OCI-LY7 (cell line): ENCODE results near the gene HES7. TPM values are rescaled to one million over a fixed set of nuclear protein-coding genes. Genes with fewer than 3 reads are reported as not detected.

Source experiments
- BruUV-seq: library from RNA; stranded (reverse); fragments of 400-500 nt; replicated peaks from 2 replicates; lab custom pipeline; 2021; lab: Mats Ljungman, UMichigan
- CTCF ChIA-PET: fragments of 300-600 bp; sonication (Branson Sonifier 250); formaldehyde crosslinking; loops from one replicate; lab custom pipeline; 2022; ENCODE audit warnings: antibody characterized with exemption; ENCODE audit not compliant: unreplicated experiment; lab: Charles Lee
- POLR2A ChIA-PET: fragments of 300-600 bp; sonication (Branson Sonifier 250); formaldehyde crosslinking; loops from one replicate; lab custom pipeline; 2022; ENCODE audit warnings: antibody characterized with exemption; lab: Charles Lee
- DNase-seq: peaks from one replicate; pipeline ENCODE4 v3.0.0-alpha.2; 2015; ENCODE audit warnings: low spot score
- H2AFZ ChIP-seq: fragments of 200-600 bp; sonication (generic), shearing (Covaris generic); 2 replicates; pipeline ENCODE4 v1.6.1; 2014; ENCODE audit warnings: mild to moderate bottlenecking, antibody characterized with exemption, low read length, moderate library complexity
- H3K27ac ChIP-seq: fragments of 200-600 bp; sonication (generic); 2 replicates; pipeline ENCODE4 v1.5.1; 2014; ENCODE audit warnings: mixed run types, low read depth, mild to moderate bottlenecking, moderate library complexity, low read length, inconsistent platforms; ENCODE audit not compliant: poor library complexity, severe bottlenecking
- H3K36me3 ChIP-seq: fragments of 200-600 bp; sonication (generic); 2 replicates; pipeline ENCODE4 v1.6.1; 2014; ENCODE audit warnings: mild to moderate bottlenecking, antibody characterized with exemption, low read length, moderate library complexity, mixed read lengths; ENCODE audit not compliant: insufficient read depth
- H3K4me1 ChIP-seq: fragments of 200-600 bp; sonication (generic); 2 replicates; pipeline ENCODE4 v1.5.1; 2014; ENCODE audit warnings: mild to moderate bottlenecking, low read length; ENCODE audit not compliant: insufficient read depth, poor library complexity, severe bottlenecking
- H3K4me2 ChIP-seq: fragments of 200-600 bp; sonication (generic); 2 replicates; pipeline ENCODE4 v1.6.1; 2014; ENCODE audit warnings: mild to moderate bottlenecking, low read length
- H3K4me3 ChIP-seq: fragments of 200-600 bp; sonication (generic); 2 replicates; pipeline ENCODE4 v1.5.1; 2014; ENCODE audit warnings: mild to moderate bottlenecking, low read depth, low read length; ENCODE audit not compliant: poor library complexity, severe bottlenecking
- H3K79me2 ChIP-seq: fragments of 200-600 bp; sonication (generic); 2 replicates; pipeline ENCODE4 v1.6.1; 2016; ENCODE audit warnings: low read depth, mild to moderate bottlenecking, low read length, moderate library complexity, mixed read lengths; ENCODE audit not compliant: insufficient read depth
- H3K9me2 ChIP-seq: fragments of 200-600 bp; sonication (generic); 2 replicates; pipeline ENCODE4 v1.6.1; 2016; ENCODE audit warnings: mild to moderate bottlenecking, low read length, mixed read lengths; ENCODE audit not compliant: insufficient read depth
- H3K9me3 ChIP-seq: fragments of 200-600 bp; sonication (generic); 2 replicates; pipeline ENCODE4 v1.6.1; 2014; ENCODE audit warnings: mild to moderate bottlenecking, mixed run types, low read length, mixed read lengths
- H4K20me1 ChIP-seq: fragments of 200-600 bp; sonication (generic); 2 replicates; pipeline ENCODE4 v1.6.1; 2014; ENCODE audit warnings: mild to moderate bottlenecking, antibody characterized with exemption, low read length, moderate library complexity, mixed read lengths; ENCODE audit not compliant: insufficient read depth
- EZH2phosphoT487 ChIP-seq: fragments of 200-600 bp; sonication (generic); IDR thresholded peaks from 2 replicates; pipeline ENCODE4 v1.6.1; 2018; ENCODE audit warnings: low read depth, borderline replicate concordance, mild to moderate bottlenecking, mixed run types, antibody characterized with exemption, low read length, moderate library complexity, mixed read lengths
- intact Hi-C: fragments of 100-400 bp; cut with micrococcal nuclease; formaldehyde crosslinking; loops from one replicate; pipeline ENCODE4 v1.10.0; 2022; ENCODE audit not compliant: unreplicated experiment
- total RNA-seq, 2 experiments: library from RNA; depleted of rRNA in 1 of 2; stranded (reverse); fragments of >200 nt in 1 of 2; shearing (Covaris generic) in 1 of 2; gene quantifications; 2 replicates each; pipeline ENCODE4 v1.2.3, GENCODE V29; 2014 to 2022
- TF ChIP-seq, protein P1 (sequence below): fragments of 200-600 bp; sonication (generic); conservative IDR thresholded peaks from 2 replicates; pipeline ENCODE4 v1.5.1; 2014; ENCODE audit warnings: mild to moderate bottlenecking, antibody characterized with exemption, low read length, moderate library complexity, mixed read lengths

HES7 gene
- total RNA-seq, 2 experiments from 2014 or later, result 0.44 to 5.8 TPM

DNA sequence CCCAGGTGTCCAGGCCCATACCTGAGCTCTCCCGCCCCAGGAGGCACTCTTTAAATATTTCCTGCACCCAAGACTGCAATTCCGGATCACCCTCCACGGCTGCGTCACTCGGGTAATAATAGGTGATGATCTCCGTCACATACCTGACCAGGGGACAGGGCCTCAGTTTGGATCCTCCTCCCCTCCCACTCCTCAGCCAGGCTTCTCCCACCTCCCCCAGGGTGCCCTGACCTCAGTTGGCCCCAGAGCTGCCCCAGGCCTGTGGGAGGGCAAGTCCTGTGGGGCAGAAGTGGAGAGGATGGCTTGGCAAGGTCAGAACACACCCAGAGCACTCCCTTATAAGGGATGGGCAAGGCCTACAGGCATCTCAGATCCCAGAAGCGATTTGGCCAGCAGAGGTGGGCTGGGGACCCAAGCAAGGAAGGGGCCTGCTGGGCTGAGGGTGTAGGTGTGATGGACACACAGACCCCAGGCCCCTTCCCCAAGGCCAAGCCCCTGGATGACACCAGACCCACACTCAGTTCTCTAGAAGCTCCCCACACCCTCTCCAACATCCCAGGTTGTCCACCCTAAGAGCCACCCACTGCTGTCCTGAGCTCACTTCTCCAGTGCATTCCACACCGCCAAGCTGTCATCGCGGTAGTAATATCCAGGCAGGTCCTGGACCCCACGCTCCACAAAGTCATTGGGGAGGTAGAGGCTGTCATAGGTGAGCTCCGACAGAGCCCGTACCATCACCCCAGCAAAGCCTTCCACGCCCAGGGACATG lies 48.1 kb downstream of the HES7 start:
- no peak overlapping the region for H2AFZ ChIP-seq
- H3K4me3 ChIP-seq, result no peak overlapping the region
- H4K20me1 ChIP-seq, result no peaks in the 10 kb centered on the region
- no peak overlapping the region for H3K27ac ChIP-seq
- H3K79me2 ChIP-seq, result no peaks in the 10 kb centered on the region
- H3K4me2 ChIP-seq, result no peak overlapping the region
- H3K9me2 ChIP-seq, result no peaks in the 10 kb centered on the region
- BruUV-seq, result no TSS peak
- TF ChIP-seq EZH2phosphoT487, result no peak
- CTCF ChIA-PET, result interaction anchor here (0.6 kb wide), 1 partner anchor 16 kb away, joined by 3 read pairs; no protein-coding TSS in a partner anchor
- DNase-seq, result no peak
- no peaks in the 10 kb centered on the region for H3K9me3 ChIP-seq
- intact Hi-C loops, result no loop called here
- H3K4me1 ChIP-seq, result peaks cover 10% of the 10 kb centered on the region
- POLR2A ChIA-PET, result interaction anchor here (0.6 kb wide), 1 partner anchor 372 kb away, joined by 3 read pairs; no protein-coding TSS in a partner anchor
- no peaks in the 10 kb centered on the region for H3K36me3 ChIP-seq

DNA sequence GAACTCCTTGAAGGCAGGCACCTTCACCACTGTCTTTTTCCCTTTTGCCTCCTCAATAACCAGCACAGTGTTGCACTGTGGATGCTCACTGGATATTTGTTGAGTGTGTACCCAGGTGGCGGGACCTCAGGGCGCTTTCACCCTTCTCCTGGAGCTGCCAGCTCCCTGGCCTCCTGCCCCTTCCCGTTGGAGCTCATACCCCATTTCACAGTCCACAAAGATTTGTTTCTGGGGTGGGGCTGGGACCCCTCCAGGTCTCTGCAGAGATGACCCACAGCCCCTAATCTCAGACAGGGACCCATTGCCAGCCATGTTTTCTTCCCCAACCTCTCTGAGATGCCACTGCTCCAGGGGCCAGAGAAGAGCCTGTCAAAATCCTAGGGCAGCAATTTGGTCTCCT lies 48.8 kb downstream of the HES7 start:
- H3K9me2 ChIP-seq, result no peaks in the 10 kb centered on the region
- H3K36me3 ChIP-seq, result no peaks in the 10 kb centered on the region
- intact Hi-C loops, result no loop called here
- ChIA-PET CTCF (interaction anchor here (0.6 to 1.5 kb wide), 2 partner anchors 44 to 1160 kb away, joined by 4 to 5 read pairs; no protein-coding TSS in a partner anchor), POLR2A (no interaction called here)
- TF ChIP-seq, protein P1, sequence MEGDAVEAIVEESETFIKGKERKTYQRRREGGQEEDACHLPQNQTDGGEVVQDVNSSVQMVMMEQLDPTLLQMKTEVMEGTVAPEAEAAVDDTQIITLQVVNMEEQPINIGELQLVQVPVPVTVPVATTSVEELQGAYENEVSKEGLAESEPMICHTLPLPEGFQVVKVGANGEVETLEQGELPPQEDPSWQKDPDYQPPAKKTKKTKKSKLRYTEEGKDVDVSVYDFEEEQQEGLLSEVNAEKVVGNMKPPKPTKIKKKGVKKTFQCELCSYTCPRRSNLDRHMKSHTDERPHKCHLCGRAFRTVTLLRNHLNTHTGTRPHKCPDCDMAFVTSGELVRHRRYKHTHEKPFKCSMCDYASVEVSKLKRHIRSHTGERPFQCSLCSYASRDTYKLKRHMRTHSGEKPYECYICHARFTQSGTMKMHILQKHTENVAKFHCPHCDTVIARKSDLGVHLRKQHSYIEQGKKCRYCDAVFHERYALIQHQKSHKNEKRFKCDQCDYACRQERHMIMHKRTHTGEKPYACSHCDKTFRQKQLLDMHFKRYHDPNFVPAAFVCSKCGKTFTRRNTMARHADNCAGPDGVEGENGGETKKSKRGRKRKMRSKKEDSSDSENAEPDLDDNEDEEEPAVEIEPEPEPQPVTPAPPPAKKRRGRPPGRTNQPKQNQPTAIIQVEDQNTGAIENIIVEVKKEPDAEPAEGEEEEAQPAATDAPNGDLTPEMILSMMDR, result no peak
- no peak for TF ChIP-seq EZH2phosphoT487
- no peak overlapping the region for H3K4me3 ChIP-seq
- no peaks in the 10 kb centered on the region for H3K9me3 ChIP-seq
- H2AFZ ChIP-seq, result no peak overlapping the region
- H3K4me2 ChIP-seq, result no peak overlapping the region
- H3K79me2 ChIP-seq, result no peaks in the 10 kb centered on the region
- no peak overlapping the region for H3K27ac ChIP-seq
- peaks cover 5% of the 10 kb centered on the region for H3K4me1 ChIP-seq
- H4K20me1 ChIP-seq, result no peaks in the 10 kb centered on the region
- no peak for DNase-seq
- BruUV-seq, result no TSS peak

DNA sequence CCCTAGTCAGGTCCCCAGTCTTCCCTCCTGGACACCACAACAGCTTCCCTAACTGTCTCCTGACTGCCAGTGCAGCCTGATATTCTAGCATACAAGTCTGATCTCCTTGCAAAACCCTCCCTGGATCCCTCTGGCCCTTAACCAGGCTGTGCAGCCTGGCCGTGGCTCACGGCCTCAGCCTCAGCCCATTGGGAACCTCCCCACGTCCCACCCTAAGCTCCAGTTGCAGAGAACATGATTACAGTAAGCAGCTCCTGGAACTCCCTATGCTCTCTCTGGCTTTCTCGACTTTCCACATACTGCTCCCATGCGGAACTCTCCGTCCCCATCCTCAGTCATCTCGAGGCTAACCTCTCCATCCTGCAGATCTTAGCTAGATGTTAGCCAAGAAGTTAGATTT lies 49.4 kb downstream of the HES7 start:
- Histone ChIP-seq H3K36me3 (no peaks in the 10 kb centered on the region), H3K4me1 (peaks cover 4% of the 10 kb centered on the region), H2AFZ (no peak overlapping the region), H3K9me2 (no peaks in the 10 kb centered on the region), H3K4me2 (no peak overlapping the region), H3K79me2 (no peaks in the 10 kb centered on the region), H4K20me1 (no peaks in the 10 kb centered on the region), H3K27ac (no peak overlapping the region), H3K4me3 (no peak overlapping the region), H3K9me3 (no peaks in the 10 kb centered on the region)
- TF ChIP-seq, protein P1, result no peak
- no peak for TF ChIP-seq EZH2phosphoT487
- BruUV-seq, result no TSS peak
- POLR2A ChIA-PET, result interaction anchor here (0.7 kb wide), 1 partner anchor 101 kb away, joined by 6 read pairs; no protein-coding TSS in a partner anchor
- DNase-seq, result no peak
- intact Hi-C loops, result loop anchor here (5.0 kb wide), 1 partner anchor 228 kb away; no protein-coding TSS in a partner anchor
- CTCF ChIA-PET, result interaction anchor here (0.6 to 1.8 kb wide), 7 partner anchors 36 to 1160 kb away, joined by 3 to 14 read pairs (median 5); no protein-coding TSS in a partner anchor
